ENCODE data around the gene EIF1AD.
"Not testable (repeated sequence)": the region's sequence is repeated elsewhere in the genome, so short reads cannot be mapped to it uniquely, and the experiment has no call there.

EIF1AD gene

GRCh38 chr11:66011239-66011784 is 9.4 kb upstream of the EIF1AD start:
- TF ChIP-seq POLR2AphosphoS5 (IDR thresholded peaks at IDR 0.05; ENCODE audit: low read depth, low read length) (no peak), TAF1 (IDR thresholded peaks at IDR 0.05; ENCODE audit: borderline replicate concordance, low read depth, low read length) (no peak), POLR2A (IDR thresholded peaks at IDR 0.05; ENCODE audit: low read depth, low read length) (no peak)
- DNase-seq (ENCODE audit: insufficient read length) (no peak), FAIRE-seq (no peak)

- DNase-seq (ENCODE audit: insufficient read length); FAIRE-seq: not testable (repeated sequence)
These were observed 8.1 kb upstream of the EIF1AD start for GRCh38 chr11:66010036-66010435.

- DNase-seq (ENCODE audit: insufficient read length) (no peak), FAIRE-seq (no peak)
- TF ChIP-seq TAF1 (IDR thresholded peaks at IDR 0.05; ENCODE audit: borderline replicate concordance, low read depth, low read length) (no peak), POLR2AphosphoS5 (IDR thresholded peaks at IDR 0.05; ENCODE audit: low read depth, low read length) (no peak), POLR2A (IDR thresholded peaks at IDR 0.05; ENCODE audit: low read depth, low read length) (no peak)
These were observed 6.6 kb upstream of the EIF1AD start for GRCh38 chr11:66008468-66009101.

GRCh38 chr11:66008095-66008467 is 6.1 kb upstream of the EIF1AD start:
- no peak for FAIRE-seq
- TF ChIP-seq POLR2A (IDR thresholded peaks at IDR 0.05; ENCODE audit: low read depth, low read length) (no peak), POLR2AphosphoS5 (IDR thresholded peaks at IDR 0.05; ENCODE audit: low read depth, low read length) (no peak), TAF1 (IDR thresholded peaks at IDR 0.05; ENCODE audit: borderline replicate concordance, low read depth, low read length) (no peak)
- no peak for DNase-seq (ENCODE audit: insufficient read length)

- TF ChIP-seq TAF1 (IDR thresholded peaks at IDR 0.05; ENCODE audit: borderline replicate concordance, low read depth, low read length), result no peak
- TF ChIP-seq POLR2A (IDR thresholded peaks at IDR 0.05; ENCODE audit: low read depth, low read length), result no peak
- TF ChIP-seq POLR2AphosphoS5 (IDR thresholded peaks at IDR 0.05; ENCODE audit: low read depth, low read length), result no peak
- FAIRE-seq (no peak), DNase-seq (ENCODE audit: insufficient read length) (no peak)
These were observed 5.3 kb upstream of the EIF1AD start for GRCh38 chr11:66007201-66007634.

- FAIRE-seq, result no peak
These were observed 4.9 kb upstream of the EIF1AD start for GRCh38 chr11:66006891-66007176.

GRCh38 chr11:66006134-66006890 is 4.4 kb upstream of the EIF1AD start:
- TF ChIP-seq POLR2A (IDR thresholded peaks at IDR 0.05; ENCODE audit: low read depth, low read length) (0 out of 2 replicates have a peak, but pooled peaks have one; percentile 9), POLR2AphosphoS5 (IDR thresholded peaks at IDR 0.05; ENCODE audit: low read depth, low read length) (no peak; the same call in 1 of the 2 replicates)
- no peak for FAIRE-seq

More at GRCh38 chr11:66006891-66007176, 4.9 kb upstream of the EIF1AD start:
- no peak for DNase-seq (ENCODE audit: insufficient read length)
- TF ChIP-seq POLR2A (IDR thresholded peaks at IDR 0.05; ENCODE audit: low read depth, low read length), result no peak
- TF ChIP-seq TAF1 (IDR thresholded peaks at IDR 0.05; ENCODE audit: borderline replicate concordance, low read depth, low read length), result no peak
- no peak for TF ChIP-seq POLR2AphosphoS5 (IDR thresholded peaks at IDR 0.05; ENCODE audit: low read depth, low read length)

GRCh38 chr11:66004186-66004585 is 2.2 kb upstream of the EIF1AD start:
- FAIRE-seq (no peak), DNase-seq (ENCODE audit: insufficient read length) (no peak)
- TF ChIP-seq TAF1 (IDR thresholded peaks at IDR 0.05; ENCODE audit: borderline replicate concordance, low read depth, low read length) (no peak), POLR2A (IDR thresholded peaks at IDR 0.05; ENCODE audit: low read depth, low read length) (no peak), POLR2AphosphoS5 (IDR thresholded peaks at IDR 0.05; ENCODE audit: low read depth, low read length) (no peak)

More at GRCh38 chr11:66006134-66006890, 4.4 kb upstream of the EIF1AD start:
- no peak for DNase-seq (ENCODE audit: insufficient read length)

GRCh38 chr11:66003291-66003690 is 1.3 kb upstream of the EIF1AD start:
- DNase-seq (ENCODE audit: insufficient read length), result no peak
- FAIRE-seq, result no peak
- TF ChIP-seq TAF1 (IDR thresholded peaks at IDR 0.05; ENCODE audit: borderline replicate concordance, low read depth, low read length), result no peak
- TF ChIP-seq POLR2AphosphoS5 (IDR thresholded peaks at IDR 0.05; ENCODE audit: low read depth, low read length), result no peak
- TF ChIP-seq POLR2A (IDR thresholded peaks at IDR 0.05; ENCODE audit: low read depth, low read length), result no peak

GRCh38 chr11:66002648-66003225 is 780 bp upstream of the EIF1AD start:
- no peak for FAIRE-seq
- TF ChIP-seq TAF1 (IDR thresholded peaks at IDR 0.05; ENCODE audit: borderline replicate concordance, low read depth, low read length), result no peak
- no peak for TF ChIP-seq POLR2AphosphoS5 (IDR thresholded peaks at IDR 0.05; ENCODE audit: low read depth, low read length)
- TF ChIP-seq POLR2A (IDR thresholded peaks at IDR 0.05; ENCODE audit: low read depth, low read length), result no peak
- DNase-seq (ENCODE audit: insufficient read length), result peak; percentile 74

- TF ChIP-seq POLR2AphosphoS5 (IDR thresholded peaks at IDR 0.05; ENCODE audit: low read depth, low read length) (peak; percentile 39; the same call in 1 of the 2 replicates), TAF1 (IDR thresholded peaks at IDR 0.05; ENCODE audit: borderline replicate concordance, low read depth, low read length) (no peak), POLR2A (IDR thresholded peaks at IDR 0.05; ENCODE audit: low read depth, low read length) (0 out of 2 replicates have a peak, but pooled peaks have one; percentile 24)
- DNase-seq (ENCODE audit: insufficient read length), result no peak
- no peak for FAIRE-seq
These were observed 4.7 kb downstream of the EIF1AD start for GRCh38 chr11:65997286-65997685.

GRCh38 chr11:65992056-65992455 is 9.9 kb downstream of the EIF1AD start:
- no peak for TF ChIP-seq TAF1 (IDR thresholded peaks at IDR 0.05; ENCODE audit: borderline replicate concordance, low read depth, low read length)
- DNase-seq (ENCODE audit: insufficient read length) (no peak), FAIRE-seq (no peak)

Data from GM12892 (cell line).